Measurements from ENCODE around the gene ZNF83. TPM values are rescaled to one million over a fixed set of nuclear protein-coding genes. Genes with fewer than 3 reads are reported as not detected.

The ZNF83 gene
- total and polyA plus RNA-seq, 10 donors: 31.8 to 87.7 (median 60.7) TPM

DNA sequence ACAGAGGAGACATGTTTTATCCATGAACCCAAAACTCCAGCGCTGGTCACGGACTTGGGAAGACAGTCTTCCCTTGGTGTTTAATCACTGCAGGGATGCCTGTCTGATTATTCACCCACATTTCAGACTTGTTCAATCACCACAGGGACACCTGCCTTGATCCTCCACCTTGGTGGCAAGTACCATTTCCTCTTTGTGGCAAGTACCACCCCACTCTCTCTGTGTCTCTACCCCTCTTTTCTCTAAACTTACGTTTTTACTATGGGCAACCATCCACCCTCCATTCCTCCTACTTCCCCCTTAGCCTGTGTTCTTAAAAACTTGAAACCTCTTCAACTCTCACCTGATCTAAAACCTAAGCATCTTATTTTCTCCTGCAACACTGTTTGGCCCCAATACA, 16.8 kb downstream of the ZNF83 start:
- Histone ChIP-seq H3K9me3 (peaks cover 0 to 64% (median 26%) of the 10 kb centered on the region in 8 donors), H3K36me3 (peaks cover 3 to 100% (median 72%) of the 10 kb centered on the region in 6 donors), H3K27ac (no peak overlapping the region), H3K27me3 (replicated peaks in 1 of 7) (no peaks in the 10 kb centered on the region), H3K4me1 (no peaks in the 10 kb centered on the region), H3K4me3 (no peak overlapping the region)
- TF ChIP-seq POLR2AphosphoS5 (IDR thresholded peaks at IDR 0.05) (no peak), POLR2A (IDR thresholded peaks at IDR 0.05) (no peak)
- TF ChIP-seq, protein P1, sequence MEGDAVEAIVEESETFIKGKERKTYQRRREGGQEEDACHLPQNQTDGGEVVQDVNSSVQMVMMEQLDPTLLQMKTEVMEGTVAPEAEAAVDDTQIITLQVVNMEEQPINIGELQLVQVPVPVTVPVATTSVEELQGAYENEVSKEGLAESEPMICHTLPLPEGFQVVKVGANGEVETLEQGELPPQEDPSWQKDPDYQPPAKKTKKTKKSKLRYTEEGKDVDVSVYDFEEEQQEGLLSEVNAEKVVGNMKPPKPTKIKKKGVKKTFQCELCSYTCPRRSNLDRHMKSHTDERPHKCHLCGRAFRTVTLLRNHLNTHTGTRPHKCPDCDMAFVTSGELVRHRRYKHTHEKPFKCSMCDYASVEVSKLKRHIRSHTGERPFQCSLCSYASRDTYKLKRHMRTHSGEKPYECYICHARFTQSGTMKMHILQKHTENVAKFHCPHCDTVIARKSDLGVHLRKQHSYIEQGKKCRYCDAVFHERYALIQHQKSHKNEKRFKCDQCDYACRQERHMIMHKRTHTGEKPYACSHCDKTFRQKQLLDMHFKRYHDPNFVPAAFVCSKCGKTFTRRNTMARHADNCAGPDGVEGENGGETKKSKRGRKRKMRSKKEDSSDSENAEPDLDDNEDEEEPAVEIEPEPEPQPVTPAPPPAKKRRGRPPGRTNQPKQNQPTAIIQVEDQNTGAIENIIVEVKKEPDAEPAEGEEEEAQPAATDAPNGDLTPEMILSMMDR (IDR thresholded peaks at IDR 0.05 in 8 of 11, conservative IDR thresholded peaks at IDR 0.05 in 3 of 11): no peak
- DNase-seq: no peak
- whole genome bisulfite sequencing, 5 donors: 77 to 88% (median 81%) methylated on average over 3 of the region's 3 CpGs
- intact Hi-C loops (cut with DNase I; ENCODE audit: low total_unique reads): no loop called here

DNA sequence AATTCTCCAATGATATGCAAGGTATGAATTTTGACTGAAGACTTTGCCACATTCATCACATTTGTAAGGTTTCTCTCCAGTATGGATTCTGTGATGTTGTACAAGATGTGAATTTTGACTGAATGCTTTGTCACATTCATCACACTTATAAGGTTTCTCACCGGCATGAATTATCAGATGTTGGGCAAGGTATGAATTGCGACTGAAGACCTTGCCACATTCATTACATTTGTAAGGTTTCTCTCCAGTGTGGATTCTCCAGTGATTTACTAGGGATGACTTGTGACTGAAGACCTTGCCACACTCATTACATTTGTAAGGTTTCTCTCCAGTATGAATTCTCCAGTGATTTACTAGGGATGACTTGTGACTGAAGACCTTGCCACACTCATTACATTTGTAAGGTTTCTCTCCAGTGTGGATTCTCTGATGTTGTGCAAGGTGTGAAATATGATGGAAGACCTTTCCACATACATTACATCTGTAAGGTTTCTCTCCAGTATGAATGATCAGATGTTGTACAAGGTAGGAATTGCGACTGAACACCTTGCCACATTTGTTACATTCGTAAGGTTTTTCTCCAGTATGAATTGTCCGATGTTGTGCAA, 24.8 kb downstream of the ZNF83 start:
- H3K27ac ChIP-seq: no peak overlapping the region
- TF ChIP-seq POLR2A (IDR thresholded peaks at IDR 0.05) (no peak), POLR2AphosphoS5 (IDR thresholded peaks at IDR 0.05) (no peak)
- TF ChIP-seq, protein P1 (IDR thresholded peaks at IDR 0.05 in 8 of 11, conservative IDR thresholded peaks at IDR 0.05 in 3 of 11): no peak
- H3K4me1 ChIP-seq: no peaks in the 10 kb centered on the region
- no peak overlapping the region for H3K4me3 ChIP-seq
- 92 to 97% (median 96%) methylated on average over 5 of the region's 5 CpGs for WGBS, 5 donors
- H3K36me3 ChIP-seq: peaks cover 23 to 96% (median 59%) of the 10 kb centered on the region in 6 donors
- peaks cover 12 to 100% (median 99%) of the 10 kb centered on the region in 8 donors for H3K9me3 ChIP-seq
- H3K27me3 ChIP-seq (replicated peaks in 1 of 7): no peaks in the 10 kb centered on the region
- intact Hi-C loops (cut with DNase I; ENCODE audit: low total_unique reads): no loop called here
- no peak for DNase-seq

DNA sequence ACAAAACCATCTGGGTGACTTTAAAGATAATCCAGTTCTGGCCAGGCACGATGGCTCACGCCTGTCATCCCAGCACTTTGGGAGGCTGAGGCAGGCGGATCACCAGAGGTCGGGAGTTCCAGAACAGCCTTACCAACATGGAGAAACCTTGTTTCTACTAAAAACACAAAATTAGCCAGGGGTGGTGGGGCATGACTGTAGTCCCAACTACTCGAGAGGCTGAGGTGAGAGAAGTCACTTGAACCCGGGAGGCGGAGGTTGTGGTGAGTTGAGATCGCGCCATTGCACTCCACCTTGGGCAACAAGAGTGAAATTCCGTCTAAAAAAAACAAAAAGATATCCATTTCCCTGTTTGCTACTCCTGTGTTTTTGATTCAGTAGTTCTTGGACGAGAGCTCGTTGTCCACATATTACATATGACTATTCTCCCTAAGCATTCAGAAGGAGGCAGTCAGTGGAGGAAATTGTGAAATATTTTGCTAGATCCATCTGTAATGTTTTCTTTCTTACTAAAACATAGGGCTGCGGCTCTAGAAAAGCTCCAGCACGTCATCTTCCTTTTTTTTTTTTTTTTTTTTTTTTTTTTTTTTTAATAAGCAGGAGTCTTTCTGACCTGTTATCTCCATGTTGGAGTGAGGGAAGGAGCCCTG, 34.5 kb downstream of the ZNF83 start:
- intact Hi-C loops (cut with DNase I; ENCODE audit: low total_unique reads): loop anchor here (5.0 to 10.0 kb wide), 2 partner anchors 34 to 91 kb away; partner anchors contain the start of gene ZNF83
- Histone ChIP-seq H3K36me3 (peaks cover 0 to 33% (median 0%) of the 10 kb centered on the region in 6 donors), H3K27me3 (replicated peaks in 1 of 7) (no peaks in the 10 kb centered on the region), H3K27ac (no peak overlapping the region), H3K4me3 (no peak overlapping the region), H3K4me1 (peaks cover 0 to 31% (median 19%) of the 10 kb centered on the region in 6 donors), H3K9me3 (peaks cover 0 to 43% (median 30%) of the 10 kb centered on the region in 8 donors)
- no peak for TF ChIP-seq POLR2A (IDR thresholded peaks at IDR 0.05)
- TF ChIP-seq, protein P1 (IDR thresholded peaks at IDR 0.05 in 8 of 11, conservative IDR thresholded peaks at IDR 0.05 in 3 of 11): no peak
- TF ChIP-seq POLR2AphosphoS5 (IDR thresholded peaks at IDR 0.05): no peak
- 85 to 90% (median 88%) methylated on average over 14 of the region's 14 CpGs for whole genome bisulfite sequencing, 5 donors
- no peak for DNase-seq

DNA sequence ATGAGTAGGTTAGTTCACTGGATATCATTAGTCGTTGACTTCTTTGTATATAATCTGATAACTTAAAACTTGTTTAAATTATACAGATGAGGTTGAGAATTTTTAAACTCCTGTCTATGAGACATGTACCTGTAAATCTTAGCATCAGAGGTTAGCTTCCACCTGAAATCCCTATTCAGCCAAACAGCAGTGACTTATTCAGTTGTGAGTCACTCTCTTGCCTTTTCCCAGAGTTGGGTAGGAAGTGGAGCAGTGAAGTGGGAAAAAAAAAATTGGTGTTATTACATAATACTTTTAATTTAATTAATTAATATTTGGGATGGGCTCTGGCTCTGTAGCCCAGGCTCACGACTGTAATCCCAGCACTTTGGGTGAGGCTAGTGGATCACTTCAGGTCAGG, 35.2 kb downstream of the ZNF83 start:
- intact Hi-C loops (cut with DNase I; ENCODE audit: low total_unique reads): loop anchor here (5.0 to 10.0 kb wide), 2 partner anchors 34 to 92 kb away; partner anchors contain the start of gene ZNF83
- DNase-seq: no peak
- Histone ChIP-seq H3K27ac (no peak overlapping the region), H3K4me3 (no peak overlapping the region), H3K27me3 (replicated peaks in 1 of 7) (no peaks in the 10 kb centered on the region), H3K36me3 (peaks cover 0 to 33% (median 0%) of the 10 kb centered on the region in 6 donors), H3K9me3 (peaks cover 0 to 46% (median 27%) of the 10 kb centered on the region in 8 donors), H3K4me1 (peaks cover 0 to 31% (median 19%) of the 10 kb centered on the region in 6 donors)
- TF ChIP-seq POLR2A (IDR thresholded peaks at IDR 0.05) (no peak), POLR2AphosphoS5 (IDR thresholded peaks at IDR 0.05) (no peak)
- TF ChIP-seq, protein P1 (IDR thresholded peaks at IDR 0.05 in 8 of 11, conservative IDR thresholded peaks at IDR 0.05 in 3 of 11): no peak
- WGBS, 5 donors: 92 to 97% (median 94%) methylated on average over 2 of the region's 2 CpGs

Data from spleen (tissue), 11 donors.